GM18520 (cell line): ENCODE data around the gene C10orf105.

ENCODE experiments used
- ATAC-seq: cut with Tn5 transposase; IDR thresholded peaks from one replicate; pipeline ENCODE4 v1.9.1; 2021; ENCODE audit not compliant: unreplicated experiment

Gene C10orf105

DNA sequence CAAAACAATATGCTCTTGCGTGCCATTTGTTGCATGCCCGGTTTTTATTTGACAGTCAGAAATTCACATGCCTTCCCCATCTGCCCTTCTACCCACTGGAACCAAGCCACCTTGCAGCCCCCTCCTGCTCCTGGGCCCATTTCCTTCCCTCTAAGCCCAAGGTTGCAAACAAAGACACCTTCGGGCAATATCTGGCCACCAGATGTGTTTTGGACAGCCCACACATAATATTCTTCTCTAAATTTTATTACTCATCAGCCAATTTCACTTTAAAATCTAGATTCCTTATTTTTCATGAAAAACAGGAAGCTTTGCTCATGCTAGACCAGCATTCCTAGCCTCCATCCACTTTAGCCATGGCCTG, 18.2 kb upstream of the C10orf105 start:
- ATAC-seq = no peak

GRCh38 chr10:71737001-71737833, 17.6 kb upstream of the C10orf105 start:
- ATAC-seq = no peak

GRCh38 chr10:71736570-71736952, 17.0 kb upstream of the C10orf105 start:
- ATAC-seq = no peak

DNA sequence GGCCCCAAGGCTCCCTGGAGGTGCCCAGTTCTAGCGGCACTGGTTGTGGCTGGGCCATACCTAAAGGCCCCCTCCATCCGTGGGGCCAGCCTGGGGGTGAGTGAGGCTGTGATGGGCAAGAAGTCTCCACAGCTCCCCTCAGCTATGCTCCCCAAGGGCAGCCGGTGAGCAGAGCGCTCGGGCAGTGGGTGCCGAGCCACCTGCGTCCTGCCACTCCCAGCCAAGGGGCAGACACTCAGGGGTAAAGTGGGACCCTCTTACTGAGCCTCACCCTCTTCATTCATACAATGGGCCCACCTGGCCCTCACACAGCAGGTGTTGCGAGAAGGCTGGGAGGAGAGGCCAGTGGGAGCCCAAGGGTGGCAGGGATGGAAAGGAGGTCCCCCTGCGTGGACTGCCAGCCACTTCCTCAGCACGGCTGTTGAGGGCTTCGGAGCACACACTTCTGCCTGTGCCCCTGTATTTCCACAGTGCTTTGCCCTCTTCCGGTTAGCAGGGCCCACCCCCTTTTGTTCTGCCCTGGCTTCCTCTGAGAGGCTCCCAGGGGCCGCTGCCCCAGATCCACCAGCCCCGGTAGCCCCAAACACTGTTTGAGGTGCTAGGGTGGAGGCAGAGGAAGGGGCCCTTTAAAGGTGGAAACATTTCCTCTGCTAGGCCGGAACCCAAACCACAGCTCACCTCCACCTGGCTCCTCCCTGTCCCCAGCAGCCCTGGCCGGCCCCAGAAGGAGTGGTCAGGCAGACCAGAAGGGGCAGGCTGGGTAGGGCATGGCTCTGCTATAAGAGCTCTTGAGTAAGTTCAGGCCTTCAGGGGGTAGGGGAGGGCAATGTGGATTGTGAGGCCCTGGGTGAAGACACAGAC, 16.4 kb upstream of the C10orf105 start:
- no peak for ATAC-seq

DNA sequence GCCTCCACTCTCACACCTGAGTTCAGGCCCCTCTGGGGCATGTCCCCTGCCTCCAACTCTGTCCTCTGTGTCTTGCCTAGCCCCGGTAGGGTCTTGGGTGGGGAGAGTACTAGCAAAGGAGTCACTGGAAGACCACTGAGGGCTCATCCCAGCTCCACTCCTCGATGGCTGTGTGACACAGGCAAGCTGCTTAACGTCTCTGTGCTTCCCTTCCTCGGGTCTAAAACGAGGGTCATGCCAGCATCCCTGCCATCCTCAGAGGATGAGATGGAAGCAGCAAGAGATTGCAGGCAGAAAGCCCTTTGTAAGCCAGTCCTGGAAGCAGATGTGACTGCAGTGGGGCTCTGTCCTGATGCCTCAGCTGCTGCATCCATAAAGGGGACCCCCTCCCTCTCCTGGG, 15.2 kb upstream of the C10orf105 start:
- no peak for ATAC-seq

DNA sequence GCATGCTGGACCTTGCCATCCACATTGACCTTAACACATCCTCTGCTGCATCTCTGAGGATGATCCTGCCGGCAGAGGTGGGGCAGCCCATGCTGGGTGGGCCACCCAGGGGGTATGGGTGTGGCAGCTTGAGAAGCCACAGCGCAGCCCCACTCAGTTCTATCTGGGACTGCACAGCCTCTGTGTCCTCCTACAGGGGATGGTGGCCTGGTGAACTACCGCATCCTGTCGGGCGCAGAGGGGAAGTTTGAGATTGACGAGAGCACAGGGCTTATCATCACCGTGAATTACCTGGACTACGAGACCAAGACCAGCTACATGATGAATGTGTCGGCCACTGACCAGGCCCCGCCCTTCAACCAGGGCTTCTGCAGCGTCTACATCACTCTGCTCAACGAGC, 12.2 kb upstream of the C10orf105 start:
- no peak for ATAC-seq

GRCh38 chr10:71729161-71729636, 9.6 kb upstream of the C10orf105 start:
- no peak for ATAC-seq

DNA sequence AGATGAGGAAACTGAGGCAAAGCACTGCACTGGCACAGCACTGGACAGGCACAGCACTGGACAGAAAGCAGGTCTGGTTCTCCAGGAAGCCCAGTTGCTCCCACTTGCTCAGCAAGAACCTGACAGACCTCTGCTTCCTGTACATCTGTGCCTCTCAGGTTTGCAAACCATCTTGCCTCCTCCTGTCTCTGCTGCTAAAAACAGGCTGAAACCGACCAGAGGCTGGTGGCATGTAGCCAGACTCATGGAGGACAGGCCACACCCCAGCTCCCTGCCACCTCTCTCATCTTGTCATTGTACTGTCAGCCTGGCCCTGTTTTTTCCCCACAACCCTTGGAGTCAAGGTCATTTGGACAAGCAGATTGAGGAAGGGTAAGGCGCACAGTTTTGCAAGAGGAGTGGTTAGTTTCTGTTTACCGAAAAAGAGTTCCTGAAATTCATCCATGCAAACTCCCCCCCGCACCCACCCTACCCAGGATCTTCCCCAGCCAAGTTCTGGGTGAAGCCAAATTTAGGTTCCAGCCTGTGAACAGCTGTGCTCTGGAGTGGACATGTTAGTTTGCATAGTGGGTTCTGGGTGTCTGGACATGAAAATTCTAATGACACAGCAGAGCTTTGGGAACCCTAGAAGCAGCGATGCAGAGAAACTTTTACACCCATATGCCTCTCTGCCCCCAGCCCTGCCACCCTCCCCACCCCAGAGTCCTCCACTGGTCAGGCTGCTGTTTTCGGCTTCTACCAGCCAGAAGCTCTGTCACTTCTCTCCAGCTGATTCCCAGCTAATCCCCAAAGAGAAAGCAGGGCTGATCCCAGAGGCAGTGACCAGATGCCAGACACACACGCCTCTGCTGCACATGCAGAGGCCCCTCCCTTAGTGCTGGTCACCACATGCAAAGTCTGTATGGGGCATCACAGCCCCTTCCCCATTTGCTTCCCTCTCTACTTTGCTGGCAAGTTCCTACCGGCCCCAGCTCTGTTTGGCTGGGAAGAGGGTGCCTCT, 8.5 kb upstream of the C10orf105 start:
- peak; percentile 42 for ATAC-seq

DNA sequence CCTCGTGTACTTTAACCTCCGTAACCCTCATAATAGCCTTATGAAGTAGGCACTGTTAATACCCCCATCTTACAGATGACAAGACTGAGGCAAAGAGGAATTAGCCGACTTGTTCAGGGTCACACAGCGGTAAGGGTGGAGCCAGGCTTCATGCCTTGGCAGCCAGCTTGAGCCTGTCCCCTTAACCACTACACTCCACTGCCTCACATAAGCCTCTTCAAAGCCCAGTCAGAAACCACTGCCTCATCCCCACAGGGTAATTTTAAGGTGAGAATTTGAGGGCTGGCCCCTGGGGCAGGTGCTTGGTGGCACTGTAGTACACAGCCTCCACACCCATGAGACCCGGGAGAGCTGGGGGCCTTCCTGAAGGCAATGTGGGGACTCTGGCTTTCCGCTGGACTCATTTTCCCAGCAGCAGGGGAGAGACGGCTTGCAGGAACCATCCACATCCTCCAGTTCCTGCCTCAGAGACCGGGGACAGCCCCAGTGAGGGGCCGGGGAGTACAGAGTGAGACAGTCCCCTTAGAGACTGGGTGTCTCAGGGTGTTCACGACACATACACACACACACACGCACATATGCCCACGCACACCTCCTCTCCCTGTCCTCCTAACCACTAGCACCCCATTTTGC, 7.6 kb upstream of the C10orf105 start:
- peak; percentile 40 for ATAC-seq

- ATAC-seq = peak; percentile 9
These were observed 7.1 kb upstream of the C10orf105 start for GRCh38 chr10:71726580-71727104.

DNA sequence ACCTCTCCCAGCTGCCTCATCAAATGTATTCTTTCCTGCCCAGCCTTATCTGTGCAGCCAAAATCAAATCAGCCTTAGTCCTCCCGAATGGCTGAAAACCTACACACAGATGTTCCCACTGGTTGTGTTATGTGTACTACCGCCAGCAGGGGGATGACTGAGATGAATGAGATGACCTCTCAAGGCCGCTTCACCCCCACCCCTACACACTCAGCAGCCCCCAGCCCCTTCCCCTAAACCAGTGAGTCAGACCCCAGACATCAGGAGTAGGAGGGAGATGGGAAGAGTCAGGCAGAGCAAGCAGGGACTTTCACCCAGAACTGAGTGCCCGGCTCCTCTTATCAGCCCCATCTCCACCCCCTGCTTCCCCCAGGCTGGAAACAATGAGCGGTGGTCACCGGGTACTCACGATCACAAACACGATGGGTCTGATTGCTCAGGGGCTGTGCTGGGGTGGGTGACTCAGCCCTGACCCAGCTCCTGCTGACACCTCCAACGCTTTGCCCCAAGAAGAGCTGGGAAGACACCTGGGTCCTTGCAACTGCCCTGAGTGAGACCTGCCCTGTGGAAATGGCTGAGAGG, 6.5 kb upstream of the C10orf105 start:
- no peak for ATAC-seq

DNA sequence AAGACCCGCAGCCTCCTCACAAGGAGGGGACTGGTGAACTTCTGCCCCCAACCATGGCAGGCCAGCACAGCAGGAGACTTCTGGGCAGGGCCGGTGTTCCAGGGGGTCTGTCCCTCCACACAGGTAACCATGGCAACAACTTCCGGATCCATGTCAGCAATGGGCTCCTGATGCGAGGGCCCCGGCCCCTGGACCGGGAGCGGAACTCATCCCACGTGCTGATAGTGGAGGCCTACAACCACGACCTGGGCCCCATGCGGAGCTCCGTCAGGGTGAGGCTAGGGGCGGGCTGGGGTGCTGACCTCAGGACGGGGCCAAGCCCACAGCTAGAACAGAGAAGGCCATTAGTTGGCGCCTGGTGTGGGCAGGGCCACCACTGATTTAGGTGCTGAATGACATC, 5.7 kb upstream of the C10orf105 start:
- no peak for ATAC-seq

- ATAC-seq = no peak
These were observed 5.0 kb upstream of the C10orf105 start for GRCh38 chr10:71724539-71724938.

GRCh38 chr10:71723311-71723710, 3.7 kb upstream of the C10orf105 start:
- no peak for ATAC-seq

- ATAC-seq = no peak
These were observed 3.3 kb upstream of the C10orf105 start for GRCh38 chr10:71722849-71723248.

GRCh38 chr10:71721313-71721712, 1.7 kb upstream of the C10orf105 start:
- ATAC-seq = no peak

- no peak for ATAC-seq
These were observed 710 bp upstream of the C10orf105 start for GRCh38 chr10:71720288-71720687.

- ATAC-seq = no peak
These were observed 536 bp downstream of the C10orf105 start for GRCh38 chr10:71719042-71719441.

DNA sequence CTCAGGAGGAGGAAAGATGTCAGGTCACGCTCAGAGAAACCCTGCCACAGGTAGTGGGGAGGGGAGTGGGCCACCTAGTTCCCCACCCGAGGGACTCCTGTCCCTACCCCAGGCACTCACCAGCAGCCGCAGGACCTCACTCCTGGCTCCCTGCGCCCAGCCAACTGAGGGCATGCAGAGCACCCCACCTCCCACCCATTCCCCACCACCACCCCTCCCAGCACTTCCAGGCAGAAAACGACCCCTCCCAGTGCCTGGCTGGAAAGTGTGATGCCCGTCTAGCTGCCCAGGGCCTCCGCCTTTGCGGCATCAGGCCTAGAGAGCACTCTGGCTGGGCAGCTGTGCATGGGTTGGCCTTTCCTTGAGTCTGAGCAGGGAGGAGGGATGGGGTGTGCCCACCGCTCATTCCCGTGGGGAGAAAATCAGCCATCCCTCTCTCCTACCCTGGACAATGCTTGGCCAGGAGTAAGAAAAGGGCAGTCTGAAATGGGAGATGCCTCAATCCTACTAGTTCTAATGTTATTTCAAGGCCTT, 1.3 kb downstream of the C10orf105 start:
- no peak for ATAC-seq
